Liver (tissue), 9 donors: Measurements from ENCODE around the gene WDR81. TPM values are rescaled to one million over a fixed set of nuclear protein-coding genes. Genes with fewer than 3 reads are reported as not detected.

Experiments
- DNase-seq: peaks from one replicate; pipeline ENCODE4 v3.0.0-alpha.2; 2017; ENCODE audit warnings: low spot score
- H3K27ac ChIP-seq, 2 donors: one replicate each; pipeline ENCODE4 v1.7.0; 2013; ENCODE audit warnings: inconsistent platforms in 2 of 2, low read length in 2 of 2, control low read depth in 1 of 2, low read depth in 1 of 2, mild to moderate bottlenecking in 1 of 2
- H3K27me3 ChIP-seq, 4 donors: one replicate each; pipeline versions ENCODE4 v1.6.1 to v1.7.0; 2013; ENCODE audit warnings: low read length in 3 of 4, inconsistent platforms in 1 of 4, mild to moderate bottlenecking in 1 of 4, moderate library complexity in 1 of 4; ENCODE audit not compliant: control insufficient read depth in 4 of 4, insufficient read depth in 4 of 4
- H3K36me3 ChIP-seq, 4 donors: one replicate each; pipeline versions ENCODE4 v1.6.1 to v1.7.0; 2013; ENCODE audit warnings: low read length in 3 of 4, mild to moderate bottlenecking in 3 of 4, low read depth in 1 of 4, moderate library complexity in 1 of 4; ENCODE audit not compliant: control insufficient read depth in 4 of 4, insufficient read depth in 3 of 4
- H3K4me1 ChIP-seq, 4 donors: one replicate each; pipeline versions ENCODE4 v1.6.1 to v1.7.0; 2013; ENCODE audit warnings: low read length in 3 of 4, mild to moderate bottlenecking in 3 of 4, moderate library complexity in 1 of 4; ENCODE audit not compliant: control insufficient read depth in 4 of 4, insufficient read depth in 4 of 4
- H3K4me3 ChIP-seq, 3 donors: one replicate each; pipeline versions ENCODE4 v1.6.1 to v1.7.0; 2013; ENCODE audit warnings: low read length in 3 of 3, control low read depth in 1 of 3, low read depth in 1 of 3, mild to moderate bottlenecking in 1 of 3
- H3K9ac ChIP-seq, 2 donors: one replicate each; pipeline ENCODE4 v1.7.0; 2013; ENCODE audit warnings: low read length in 2 of 2, mild to moderate bottlenecking in 2 of 2, moderate library complexity in 2 of 2, control low read depth in 1 of 2, low read depth in 1 of 2
- H3K9me3 ChIP-seq, 4 donors: one replicate each; pipeline versions ENCODE4 v1.6.1 to v1.7.0; 2013; ENCODE audit warnings: low read length in 3 of 4; ENCODE audit not compliant: control insufficient read depth in 4 of 4
- ATF3 ChIP-seq: IDR thresholded peaks from 2 replicates; pipeline ENCODE4 v1.6.1; 2016; ENCODE audit warnings: antibody characterized with exemption
- CTCF ChIP-seq: fragments of 150-350 bp; IDR thresholded peaks from 2 replicates; pipeline ENCODE4 v1.5.1; 2017; ENCODE audit warnings: improper control_type of control experiment, low read depth, low read length; ENCODE audit not compliant: missing input control
- EGR1 ChIP-seq, 2 donors: IDR thresholded peaks; 2 replicates each; pipeline ENCODE4 v1.6.1; 2016 to 2018; ENCODE audit warnings: antibody characterized with exemption in 2 of 2, low read depth in 2 of 2
- FOXA1 ChIP-seq: IDR thresholded peaks from 2 replicates; pipeline ENCODE4 v1.6.1; 2016; ENCODE audit warnings: antibody characterized with exemption
- FOXA2 ChIP-seq: IDR thresholded peaks from 2 replicates; pipeline ENCODE4 v1.6.1; 2016; ENCODE audit warnings: antibody characterized with exemption
- GABPA ChIP-seq, 2 donors: IDR thresholded peaks in 1 of 2; conservative IDR thresholded peaks in 1 of 2; 2 replicates each; pipeline ENCODE4 v1.6.1; 2016; ENCODE audit warnings: antibody characterized with exemption in 2 of 2, mild to moderate bottlenecking in 1 of 2, moderate library complexity in 1 of 2
- HNF4A ChIP-seq, 2 donors: conservative IDR thresholded peaks; 2 replicates each; pipeline ENCODE4 v1.6.1; 2016; ENCODE audit warnings: antibody characterized with exemption in 2 of 2, mild to moderate bottlenecking in 2 of 2
- HNF4G ChIP-seq: IDR thresholded peaks from 2 replicates; pipeline ENCODE4 v1.6.1; 2016; ENCODE audit warnings: antibody characterized with exemption
- JUND ChIP-seq, 2 donors: IDR thresholded peaks; 2 replicates each; pipeline ENCODE4 v1.6.1; 2016; ENCODE audit warnings: antibody characterized with exemption in 2 of 2
- MAX ChIP-seq: IDR thresholded peaks from 2 replicates; pipeline ENCODE4 v1.6.1; 2016; ENCODE audit warnings: antibody characterized with exemption
- NR2F2 ChIP-seq: IDR thresholded peaks from 2 replicates; pipeline ENCODE4 v1.6.1; 2016; ENCODE audit warnings: antibody characterized with exemption
- RAD21 ChIP-seq, 2 donors: IDR thresholded peaks; 2 replicates each; pipeline ENCODE4 v1.6.1; 2016; ENCODE audit warnings: antibody characterized with exemption in 2 of 2, mild to moderate bottlenecking in 2 of 2
- REST ChIP-seq: IDR thresholded peaks from 2 replicates; pipeline ENCODE4 v1.6.1; 2016; ENCODE audit warnings: antibody characterized with exemption, mild to moderate bottlenecking
- RXRA ChIP-seq, 2 donors: IDR thresholded peaks; 2 replicates each; pipeline ENCODE4 v1.6.1; 2017 to 2018; ENCODE audit warnings: antibody characterized with exemption in 2 of 2, mild to moderate bottlenecking in 1 of 2
- SP1 ChIP-seq: IDR thresholded peaks from 2 replicates; pipeline ENCODE4 v1.6.1; 2018; ENCODE audit warnings: antibody characterized with exemption, mild to moderate bottlenecking
- TAF1 ChIP-seq: conservative IDR thresholded peaks from 2 replicates; pipeline ENCODE4 v1.6.1; 2016; ENCODE audit warnings: antibody characterized with exemption, mild to moderate bottlenecking
- YY1 ChIP-seq: IDR thresholded peaks from 2 replicates; pipeline ENCODE4 v1.6.1; 2016; ENCODE audit warnings: antibody characterized with exemption, mild to moderate bottlenecking
- ZBTB33 ChIP-seq: IDR thresholded peaks from 2 replicates; pipeline ENCODE4 v1.6.1; 2016; ENCODE audit warnings: antibody characterized with exemption
- WGBS: extraction: QIAGEN DNeasy Blood & Tissue Kit; methylation state at CpG from one replicate; pipeline ENCODE4 v1.1.7; 2013; 5-methylcytosine and 5-hydroxymethylcytosine counted together
- polyA plus RNA-seq, 2 donors: library from polyadenylated mRNA; stranded (reverse) in 1 of 2; unstranded in 1 of 2; fragments of 200-250 nt in 1 of 2; fragments of >200 nt in 1 of 2; fragmentation: Nextera tagmentation in 1 of 2; extraction: Ambion mirVana in 1 of 2; gene quantifications; one replicate each; pipeline versions ENCODE4 v1.2.1 to v1.2.3, GENCODE V29; 2013 to 2015
- total RNA-seq, 2 donors: library from RNA; depleted of rRNA; stranded (reverse); fragments of >200 nt; gene quantifications; one replicate each; pipeline ENCODE4 v1.2.3, GENCODE V29; 2014
- donor health status: healthy.
- donor health status: healthy.
- donor health status: healthy.
- donor health status: healthy.
- donor health status: healthy.

WDR81 gene
- total and polyA plus RNA-seq, 4 donors = 12.3 to 41.8 (median 33.0) TPM

GRCh38 chr17:1754430-1755112, 30.1 kb downstream of the WDR81 start:
- peak overlapping the region; percentile 52 to 71 for H3K27ac ChIP-seq
- H3K9ac ChIP-seq = no peak overlapping the region
- TF ChIP-seq HNF4A (conservative IDR thresholded peaks at IDR 0.05) = peak in 1 of 2 donors; percentile 1
- no peak for TF ChIP-seq SP1
- peaks cover 9 to 39% (median 28%) of the 10 kb centered on the region in 4 donors for H3K4me1 ChIP-seq
- WGBS = 51% methylated on average over 25 of the region's 25 CpGs
- DNase-seq = no peak
- no peaks in the 10 kb centered on the region for H3K9me3 ChIP-seq
- H3K27me3 ChIP-seq = no peaks in the 10 kb centered on the region
- no peak overlapping the region for H3K4me3 ChIP-seq
- peaks cover 4 to 13% (median 8%) of the 10 kb centered on the region in 4 donors for H3K36me3 ChIP-seq

- Histone ChIP-seq H3K27ac (peak overlapping the region; percentile 52 to 71), H3K27me3 (no peaks in the 10 kb centered on the region), H3K36me3 (peaks cover 4 to 13% (median 8%) of the 10 kb centered on the region in 4 donors), H3K4me1 (peaks cover 6 to 35% (median 25%) of the 10 kb centered on the region in 4 donors), H3K4me3 (no peak overlapping the region), H3K9me3 (no peaks in the 10 kb centered on the region), H3K9ac (no peak overlapping the region)
- peak; percentile 1 for TF ChIP-seq SP1
- TF ChIP-seq HNF4A (conservative IDR thresholded peaks at IDR 0.05) = no peak
- WGBS = 41% methylated on average over 20 of the region's 20 CpGs
- no peak for DNase-seq
Measured at GRCh38 chr17:1755252-1755826, 30.8 kb downstream of the WDR81 start.

- Histone ChIP-seq H3K27me3 (no peaks in the 10 kb centered on the region), H3K9me3 (no peaks in the 10 kb centered on the region), H3K36me3 (peaks cover 4 to 9% (median 7%) of the 10 kb centered on the region in 4 donors), H3K9ac (no peak overlapping the region), H3K27ac (peak overlapping the region; percentile 52 to 71), H3K4me3 (no peak overlapping the region), H3K4me1 (peaks cover 4 to 31% (median 20%) of the 10 kb centered on the region in 4 donors)
- no peak for TF ChIP-seq FOXA1
- TF ChIP-seq NR2F2 = no peak
- no peak for TF ChIP-seq TAF1
- TF ChIP-seq HNF4G = no peak
- TF ChIP-seq EGR1 (IDR thresholded peaks at IDR 0.05; ENCODE audit: low read depth in 2 of 2) = no peak
- TF ChIP-seq HNF4A (conservative IDR thresholded peaks at IDR 0.05) = no peak
- TF ChIP-seq RAD21 (IDR thresholded peaks at IDR 0.05) = no peak
- no peak for TF ChIP-seq REST
- no peak for TF ChIP-seq CTCF
- no peak for TF ChIP-seq YY1
- TF ChIP-seq ATF3 = no peak
- TF ChIP-seq SP1 = no peak
- TF ChIP-seq RXRA (IDR thresholded peaks at IDR 0.05) = no peak
- TF ChIP-seq JUND (IDR thresholded peaks at IDR 0.05) = no peak
- TF ChIP-seq FOXA2 = no peak
- no peak for TF ChIP-seq GABPA (IDR thresholded peaks at IDR 0.05 in 1 of 2, conservative IDR thresholded peaks at IDR 0.05 in 1 of 2)
- no peak for TF ChIP-seq ZBTB33
- TF ChIP-seq MAX = no peak
- DNase-seq = no peak
- WGBS = 47% methylated on average over 17 of the region's 17 CpGs
Measured at GRCh38 chr17:1755827-1756262, 31.3 kb downstream of the WDR81 start.
